Hematopoietic multipotent progenitor cell treated with erythropoietin and hydrocortisone succinate and interleukin-3 and kit ligand, for 4 days (in vitro differentiated cells): ENCODE measurements around the gene NPAS3.

Experiments used
- DNase-seq: peaks from one replicate; pipeline ENCODE4 v3.0.0-alpha.2; 2015

NPAS3 gene

GRCh38 chr14:33657476-33657875, 718.8 kb downstream of the NPAS3 start:
- DNase-seq = no peak

GRCh38 chr14:33660248-33660647, 721.6 kb downstream of the NPAS3 start:
- no peak for DNase-seq

GRCh38 chr14:33661101-33661500, 722.4 kb downstream of the NPAS3 start:
- no peak for DNase-seq

DNA sequence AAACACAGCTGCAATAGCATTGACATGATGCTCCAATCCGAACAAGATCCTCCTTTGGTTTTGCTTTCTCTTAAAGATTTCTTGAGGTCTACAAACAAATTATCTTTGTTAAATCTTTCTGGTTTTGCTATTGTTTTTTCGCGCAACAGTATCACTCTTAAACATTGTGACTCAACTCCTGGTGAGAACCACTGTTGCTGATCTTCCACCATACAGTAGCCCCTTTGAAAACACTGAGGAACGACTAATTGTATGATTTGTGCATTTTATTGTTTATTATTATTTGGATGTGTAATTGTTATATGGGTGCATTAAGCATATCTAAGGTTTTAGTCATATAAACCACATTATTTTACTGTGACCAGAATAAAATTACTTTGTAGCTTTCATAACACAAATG, 729.4 kb downstream of the NPAS3 start:
- no peak for DNase-seq

GRCh38 chr14:33669111-33669510, 730.4 kb downstream of the NPAS3 start:
- no peak for DNase-seq

DNA sequence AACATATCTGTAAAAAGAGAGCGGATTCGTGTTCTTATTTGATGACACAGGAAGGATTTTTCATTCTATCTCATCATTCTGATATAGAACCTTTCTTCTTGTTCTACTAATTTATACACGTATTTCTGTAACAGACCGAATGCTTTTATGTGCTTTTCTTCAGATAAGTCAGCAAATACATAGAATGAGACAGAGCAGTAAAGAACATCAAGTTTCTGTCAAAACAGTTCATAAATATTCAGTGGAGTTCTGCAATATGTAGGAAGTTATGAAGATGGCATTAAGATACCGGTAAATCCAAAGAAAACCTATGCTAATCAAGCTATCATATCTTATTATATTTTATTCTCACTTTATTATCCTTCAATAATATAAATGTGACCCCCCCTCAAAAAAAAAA, 731.6 kb downstream of the NPAS3 start:
- DNase-seq = no peak

DNA sequence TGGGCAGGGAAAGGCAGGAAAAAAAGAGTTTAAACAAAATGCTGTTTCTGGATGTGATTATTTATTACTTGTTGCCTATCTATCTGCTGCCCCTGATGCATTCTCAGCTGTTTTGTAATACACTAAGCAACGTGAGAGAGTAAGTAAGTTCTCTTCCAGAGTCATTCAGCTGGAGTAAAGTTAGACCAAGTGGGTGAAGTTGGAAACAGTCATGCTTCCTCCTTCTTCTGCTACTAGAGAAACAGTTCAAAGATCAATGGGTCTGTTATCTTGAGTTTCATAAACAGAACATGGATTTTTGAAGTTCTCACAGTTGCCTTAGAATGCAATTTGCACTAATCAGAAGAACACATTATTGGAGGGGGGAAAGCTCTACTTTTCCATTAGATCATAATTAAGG, 732.9 kb downstream of the NPAS3 start:
- DNase-seq = no peak

DNA sequence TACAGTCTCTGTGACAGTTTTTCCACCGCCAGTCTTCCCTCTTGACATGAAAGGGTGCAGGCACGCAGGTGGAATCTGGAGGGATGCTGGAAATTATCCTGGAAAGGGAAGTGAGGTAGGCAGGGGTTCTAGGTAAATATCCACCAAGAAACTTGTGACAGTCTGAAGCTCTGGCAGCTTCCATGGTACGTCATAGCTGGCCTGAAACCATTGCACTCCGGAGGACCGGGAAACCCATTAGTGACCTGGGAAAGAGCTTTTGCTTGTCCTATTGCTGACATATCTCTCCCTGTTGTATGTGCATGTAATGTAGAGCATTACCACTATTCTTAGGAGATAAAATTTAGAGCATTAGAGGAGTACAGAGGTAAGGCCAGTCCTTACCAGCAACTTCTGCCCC, 736.2 kb downstream of the NPAS3 start:
- DNase-seq = no peak

DNA sequence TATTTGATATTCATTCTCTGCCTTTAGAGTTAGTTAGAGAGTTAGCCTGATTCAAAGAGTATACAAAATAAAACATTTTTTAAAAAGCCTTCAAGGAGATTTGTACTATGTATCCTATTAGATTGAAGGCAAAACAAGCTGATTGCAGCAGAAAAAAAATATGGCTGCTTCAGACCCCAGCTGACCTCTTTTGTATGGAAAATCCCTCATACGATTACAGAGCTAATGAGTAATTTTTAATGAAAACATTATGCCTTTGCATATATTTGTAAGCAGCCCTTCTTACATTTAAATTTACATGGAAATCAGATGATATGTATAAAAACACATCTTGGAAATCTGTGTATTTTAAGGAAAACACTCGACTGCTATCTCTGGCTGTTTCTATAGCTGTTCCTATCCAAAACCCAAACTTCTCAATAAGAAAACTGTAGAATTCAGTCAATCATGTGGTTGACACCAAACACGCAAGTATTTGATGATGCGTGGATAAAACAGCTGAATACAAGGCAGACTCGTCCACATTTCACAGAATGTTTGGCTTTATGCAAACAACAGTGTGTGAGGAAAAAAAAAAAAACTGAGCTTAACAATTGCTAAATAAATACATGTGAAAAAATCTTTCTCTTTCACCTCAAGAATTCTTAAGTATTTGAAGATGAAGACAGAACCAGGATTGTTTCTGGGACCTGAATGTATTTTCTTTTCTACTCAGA, 736.9 kb downstream of the NPAS3 start:
- DNase-seq = no peak

- DNase-seq = peak; percentile 72
Measured at GRCh38 chr14:33676135-33676566, 737.5 kb downstream of the NPAS3 start.

GRCh38 chr14:33676891-33677290, 738.2 kb downstream of the NPAS3 start:
- DNase-seq = no peak

DNA sequence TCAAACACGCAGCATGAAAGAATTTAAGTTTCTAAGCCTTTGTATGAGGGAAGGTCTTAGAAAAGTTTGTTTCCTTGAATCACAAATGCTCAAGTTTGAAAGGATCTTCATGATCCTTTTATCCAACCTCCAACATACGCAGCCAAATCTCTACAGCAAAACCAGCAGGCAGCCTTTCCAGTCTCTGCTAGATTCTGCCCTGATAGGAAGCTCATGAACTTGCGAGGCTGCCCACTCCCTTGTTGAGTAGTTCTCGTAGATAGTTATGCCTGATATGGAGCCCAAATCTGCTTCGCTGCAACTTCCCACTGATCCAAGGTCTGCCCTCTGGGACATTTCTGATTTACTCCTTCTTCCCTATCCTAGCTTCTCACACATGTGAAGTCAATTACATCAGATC, 739.3 kb downstream of the NPAS3 start:
- DNase-seq = no peak

GRCh38 chr14:33679025-33679424, 740.3 kb downstream of the NPAS3 start:
- no peak for DNase-seq

- DNase-seq = no peak
Measured at GRCh38 chr14:33679461-33680225, 741.0 kb downstream of the NPAS3 start.

DNA sequence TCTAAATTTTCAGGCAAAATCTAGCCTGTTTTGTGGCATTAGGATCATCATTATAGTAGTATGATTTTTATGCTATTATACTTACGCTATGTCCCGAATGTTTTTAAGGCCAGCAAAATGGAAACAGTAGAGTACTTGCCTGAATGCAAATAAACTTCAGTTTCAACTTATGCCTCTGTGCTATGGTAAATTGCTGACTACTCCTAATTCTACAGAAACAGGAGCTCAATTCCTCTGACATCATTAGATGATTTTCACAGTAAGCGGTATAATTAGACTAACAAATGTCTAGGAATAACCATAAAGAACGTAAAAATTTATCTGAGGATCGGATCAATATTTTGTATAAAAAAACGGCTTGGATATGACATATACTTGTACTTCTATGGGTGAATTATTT, 742.2 kb downstream of the NPAS3 start:
- no peak for DNase-seq

GRCh38 chr14:33682760-33683159, 744.1 kb downstream of the NPAS3 start:
- DNase-seq = no peak

DNA sequence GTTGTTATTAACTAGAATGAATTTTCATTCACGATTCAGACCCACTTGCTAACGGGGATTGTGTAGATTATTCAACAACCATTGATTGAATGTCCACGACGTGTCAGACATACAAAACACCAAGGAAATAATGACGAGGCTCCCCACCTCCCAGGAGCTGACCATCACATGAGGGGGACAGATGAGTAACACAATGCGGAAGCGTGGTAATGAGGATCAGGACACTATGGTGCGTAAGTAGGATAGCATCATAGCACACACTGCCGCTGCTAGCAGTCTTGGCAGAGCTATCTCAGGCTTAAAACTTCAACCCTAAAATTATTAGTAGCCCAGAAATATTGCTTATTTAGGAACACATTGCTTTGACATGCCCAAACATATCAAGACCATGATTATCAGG, 746.3 kb downstream of the NPAS3 start:
- DNase-seq = no peak

- DNase-seq = no peak
Measured at GRCh38 chr14:33685698-33686097, 747.0 kb downstream of the NPAS3 start.

DNA sequence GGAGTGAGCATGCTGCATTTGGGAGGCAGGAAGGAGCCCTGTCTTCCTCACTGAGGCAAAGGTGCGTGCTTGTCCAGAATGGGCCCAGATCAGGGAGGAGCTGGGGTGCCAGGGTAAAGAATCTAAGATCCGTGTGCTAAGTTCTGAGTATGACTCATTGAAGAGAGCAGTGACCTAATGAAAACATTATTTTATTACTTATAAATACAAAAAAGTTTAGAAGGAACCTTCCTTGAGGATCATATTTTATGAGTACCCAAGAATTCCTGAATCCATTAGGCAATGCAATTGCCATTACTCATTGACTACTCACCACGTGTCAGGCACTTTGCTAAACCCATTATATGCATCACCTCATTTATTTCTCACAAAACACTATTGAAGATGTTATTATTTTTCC, 747.5 kb downstream of the NPAS3 start:
- DNase-seq = no peak

- no peak for DNase-seq
Measured at GRCh38 chr14:33686856-33687255, 748.2 kb downstream of the NPAS3 start.

- DNase-seq = no peak
Measured at GRCh38 chr14:33689680-33690079, 751.0 kb downstream of the NPAS3 start.

DNA sequence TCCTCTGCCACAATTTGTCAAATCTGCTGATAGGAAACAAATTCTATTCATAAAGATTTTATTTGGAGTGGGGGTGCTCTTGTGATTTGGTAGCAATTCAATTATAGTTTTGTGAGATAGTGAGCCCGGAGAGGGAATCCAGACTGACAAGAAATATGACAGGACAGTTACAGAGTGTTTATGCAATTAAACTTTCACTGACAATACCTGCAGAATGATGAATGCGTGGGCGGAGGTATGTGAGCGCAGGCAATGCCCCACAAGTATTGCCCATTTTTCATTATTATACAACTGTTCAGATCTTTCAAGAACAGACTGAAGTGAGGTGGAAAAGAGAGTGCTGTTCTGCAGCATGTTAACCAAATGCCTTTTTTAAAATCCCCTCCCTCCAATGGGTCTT, 753.2 kb downstream of the NPAS3 start:
- DNase-seq = no peak

- no peak for DNase-seq
Measured at GRCh38 chr14:33692762-33693161, 754.1 kb downstream of the NPAS3 start.

DNA sequence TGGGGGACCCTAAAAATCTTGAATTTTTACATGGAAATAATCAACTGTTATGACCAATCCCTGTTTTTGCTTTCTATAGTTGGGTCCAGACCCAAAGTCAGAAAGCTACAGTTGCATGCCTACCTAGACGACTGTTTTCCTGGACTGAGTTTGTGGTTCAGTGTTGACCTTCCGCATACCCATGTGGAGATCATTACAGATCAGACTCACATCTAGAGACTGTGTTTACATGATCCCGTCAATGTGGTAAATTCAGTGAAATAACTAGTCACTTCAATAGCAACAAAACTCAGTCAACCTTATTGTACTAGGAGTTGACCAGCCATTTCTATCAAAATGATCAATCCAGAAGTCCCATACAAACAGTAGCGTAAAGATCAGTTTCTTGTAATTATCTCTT, 754.6 kb downstream of the NPAS3 start:
- DNase-seq = no peak

DNA sequence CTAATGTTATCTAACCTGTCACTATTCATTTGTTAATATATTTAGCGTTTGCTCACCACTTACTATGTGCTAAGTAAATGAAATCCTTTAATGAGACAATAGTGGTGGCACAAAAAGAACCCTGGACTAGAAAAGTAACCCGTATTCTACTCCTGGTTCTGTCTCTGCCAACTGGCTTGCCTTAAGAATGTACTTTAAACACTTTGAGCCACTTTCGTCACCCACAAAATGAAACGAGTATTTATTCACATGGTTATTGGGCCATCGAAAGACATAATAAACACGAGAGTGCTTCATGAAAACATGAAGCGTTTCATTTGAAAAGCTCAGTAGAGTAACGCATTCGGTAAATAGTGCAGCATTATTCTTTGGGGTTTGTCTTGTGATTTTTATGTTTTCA, 757.5 kb downstream of the NPAS3 start:
- DNase-seq = no peak
